ENCODE data around the gene NAIF1. TPM values are rescaled to one million over a fixed set of nuclear protein-coding genes. Genes with fewer than 3 reads are reported as not detected.

Gene NAIF1
- total RNA-seq, 1 donor from 2014 or later = 14.2 TPM

GRCh38 chr9:128102861-128103588 is 35.9 kb upstream of the NAIF1 start:
- TF ChIP-seq CTCF (IDR thresholded peaks at IDR 0.05; ENCODE audit: insufficient read depth, low read length, poor library complexity, severe bottlenecking) = no peak

DNA sequence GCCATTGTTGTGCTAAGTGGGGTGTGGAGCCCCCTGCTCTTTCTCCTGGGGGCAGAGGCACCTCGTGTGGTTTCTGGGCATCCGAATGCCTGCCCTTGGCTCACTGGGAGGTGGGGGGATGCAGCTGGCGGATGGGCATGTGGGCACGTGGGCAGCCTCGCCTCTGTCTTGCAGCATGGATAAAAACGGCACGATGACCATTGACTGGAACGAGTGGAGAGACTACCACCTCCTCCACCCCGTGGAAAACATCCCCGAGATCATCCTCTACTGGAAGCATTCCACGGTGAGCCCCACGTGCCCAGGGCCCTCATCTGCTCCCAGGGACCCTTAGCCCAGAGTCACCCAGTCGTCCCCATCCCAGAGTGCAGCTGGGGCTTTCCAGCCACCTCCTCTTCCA is 35.1 kb upstream of the NAIF1 start:
- Histone ChIP-seq H3K27me3 (ENCODE audit: control insufficient read depth, insufficient read depth, low read length) (no peaks in the 10 kb centered on the region), H3K36me3 (ENCODE audit: control insufficient read depth, insufficient read depth, low read length) (peaks cover 11% of the 10 kb centered on the region), H3K4me3 (ENCODE audit: low read depth, low read length) (no peak overlapping the region)
- no peak for TF ChIP-seq CTCF (IDR thresholded peaks at IDR 0.05; ENCODE audit: insufficient read depth, low read length, poor library complexity, severe bottlenecking)
- DNase-seq (ENCODE audit: low read depth) = no peak

More at GRCh38 chr9:128102861-128103588, 35.9 kb upstream of the NAIF1 start:
- peaks cover 13% of the 10 kb centered on the region for H3K36me3 ChIP-seq (ENCODE audit: control insufficient read depth, insufficient read depth, low read length)
- no peak for DNase-seq (ENCODE audit: low read depth)
- H3K27me3 ChIP-seq (ENCODE audit: control insufficient read depth, insufficient read depth, low read length) = no peaks in the 10 kb centered on the region
- no peak overlapping the region for H3K4me3 ChIP-seq (ENCODE audit: low read depth, low read length)

GRCh38 chr9:128101690-128102089 is 34.6 kb upstream of the NAIF1 start:
- DNase-seq (ENCODE audit: low read depth) = no peak
- Histone ChIP-seq H3K27me3 (ENCODE audit: control insufficient read depth, insufficient read depth, low read length) (no peaks in the 10 kb centered on the region), H3K4me3 (ENCODE audit: low read depth, low read length) (no peak overlapping the region), H3K36me3 (ENCODE audit: control insufficient read depth, insufficient read depth, low read length) (peaks cover 10% of the 10 kb centered on the region)
- no peak for TF ChIP-seq CTCF (IDR thresholded peaks at IDR 0.05; ENCODE audit: insufficient read depth, low read length, poor library complexity, severe bottlenecking)

DNA sequence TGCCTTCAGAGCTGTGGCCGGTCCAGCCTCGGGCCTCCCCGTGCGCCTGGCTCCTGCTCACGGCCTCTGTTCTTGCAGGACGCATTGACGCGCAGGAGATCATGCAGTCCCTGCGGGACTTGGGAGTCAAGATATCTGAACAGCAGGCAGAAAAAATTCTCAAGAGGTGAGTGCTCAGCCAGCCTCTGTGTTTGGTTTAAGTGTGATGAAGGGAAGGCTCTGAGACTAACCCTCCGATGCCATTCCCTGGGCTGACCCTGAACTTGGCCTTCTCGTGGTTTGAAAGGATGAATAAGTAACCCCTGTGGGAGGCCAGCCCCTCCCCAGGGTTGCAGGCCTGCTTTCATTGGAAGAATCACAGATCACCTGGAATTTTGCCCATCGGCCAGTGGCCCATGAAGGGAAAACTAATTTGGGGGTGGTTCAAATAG is 34.1 kb upstream of the NAIF1 start:
- no peak for DNase-seq (ENCODE audit: low read depth)
- TF ChIP-seq CTCF (IDR thresholded peaks at IDR 0.05; ENCODE audit: insufficient read depth, low read length, poor library complexity, severe bottlenecking) = no peak
- Histone ChIP-seq H3K27me3 (ENCODE audit: control insufficient read depth, insufficient read depth, low read length) (no peaks in the 10 kb centered on the region), H3K4me3 (ENCODE audit: low read depth, low read length) (no peak overlapping the region), H3K36me3 (ENCODE audit: control insufficient read depth, insufficient read depth, low read length) (peaks cover 10% of the 10 kb centered on the region)

- Histone ChIP-seq H3K4me3 (ENCODE audit: low read depth, low read length) (no peak overlapping the region), H3K27me3 (ENCODE audit: control insufficient read depth, insufficient read depth, low read length) (no peaks in the 10 kb centered on the region), H3K36me3 (ENCODE audit: control insufficient read depth, insufficient read depth, low read length) (peaks cover 8% of the 10 kb centered on the region)
- TF ChIP-seq CTCF (IDR thresholded peaks at IDR 0.05; ENCODE audit: insufficient read depth, low read length, poor library complexity, severe bottlenecking) = no peak
- no peak for DNase-seq (ENCODE audit: low read depth)
These were observed 33.5 kb upstream of the NAIF1 start for GRCh38 chr9:128100581-128100980.
